Bronchial epithelial cell (primary cell): ENCODE measurements around the gene LDLRAD3. TPM values are rescaled to one million over a fixed set of nuclear protein-coding genes. Genes with fewer than 3 reads are reported as not detected.

ENCODE experiments used
- DNase-seq: peaks from one replicate; pipeline ENCODE4 v3.0.0-alpha.2; 2010; ENCODE audit warnings: low read depth
- FAIRE-seq: peaks from 2 replicates; lab custom pipeline; 2011; peaks lifted over from hg19 to GRCh38; lab: Jason Lieb, UNC
- H3K27me3 ChIP-seq: 2 replicates; pipeline ENCODE4 v1.5.1; 2011; ENCODE audit warnings: low read length; ENCODE audit not compliant: control insufficient read depth, insufficient read depth
- H3K36me3 ChIP-seq: 2 replicates; pipeline ENCODE4 v1.5.1; 2011; ENCODE audit warnings: low read length; ENCODE audit not compliant: control insufficient read depth, insufficient read depth
- H3K4me3 ChIP-seq: 2 replicates; pipeline ENCODE4 v1.5.1; 2011; ENCODE audit warnings: mild to moderate bottlenecking, low read depth, low read length, control low read depth
- CTCF ChIP-seq: IDR thresholded peaks from 2 replicates; pipeline ENCODE4 v1.5.1; 2011; ENCODE audit warnings: mild to moderate bottlenecking, moderate library complexity, low read length, control low read depth, inconsistent platforms; ENCODE audit not compliant: insufficient read depth, severe bottlenecking
- total RNA-seq: library from RNA; depleted of rRNA; stranded (reverse); fragments of >200 nt; gene quantifications from 2 replicates; pipeline ENCODE4 v1.2.1, GENCODE V29; 2014

Gene LDLRAD3
- total RNA-seq, 1 donor from 2014 or later = 4.7 TPM

- no peak for FAIRE-seq
- DNase-seq = no peak
- Histone ChIP-seq H3K4me3 (no peak overlapping the region), H3K36me3 (no peaks in the 10 kb centered on the region), H3K27me3 (no peaks in the 10 kb centered on the region)
- TF ChIP-seq CTCF = no peak
Observed at GRCh38 chr11:35998634-35999033, 54.8 kb downstream of the LDLRAD3 start.

- Histone ChIP-seq H3K36me3 (no peaks in the 10 kb centered on the region), H3K4me3 (no peak overlapping the region), H3K27me3 (no peaks in the 10 kb centered on the region)
- TF ChIP-seq CTCF = no peak
- peak; percentile 62 for DNase-seq
- FAIRE-seq = no peak
Observed at GRCh38 chr11:36000616-36001190, 56.8 kb downstream of the LDLRAD3 start.

- no peak overlapping the region for H3K4me3 ChIP-seq
- FAIRE-seq (no peak), DNase-seq (no peak)
- H3K27me3 ChIP-seq = no peaks in the 10 kb centered on the region
- H3K36me3 ChIP-seq = no peaks in the 10 kb centered on the region
- no peak for TF ChIP-seq CTCF
Observed at GRCh38 chr11:36002196-36002595, 58.3 kb downstream of the LDLRAD3 start.

GRCh38 chr11:36002796-36003195 lies 58.9 kb downstream of the LDLRAD3 start:
- DNase-seq (no peak), FAIRE-seq (no peak)
- H3K27me3 ChIP-seq = no peaks in the 10 kb centered on the region
- no peak for TF ChIP-seq CTCF
- no peaks in the 10 kb centered on the region for H3K36me3 ChIP-seq
- H3K4me3 ChIP-seq = no peak overlapping the region

- no peak for DNase-seq
- Histone ChIP-seq H3K4me3 (no peak overlapping the region), H3K27me3 (no peaks in the 10 kb centered on the region), H3K36me3 (no peaks in the 10 kb centered on the region)
- FAIRE-seq = no peak
- TF ChIP-seq CTCF = no peak
Observed at GRCh38 chr11:36006556-36006955, 62.7 kb downstream of the LDLRAD3 start.

- DNase-seq = peak; percentile 86
- no peak overlapping the region for H3K4me3 ChIP-seq
- no peaks in the 10 kb centered on the region for H3K27me3 ChIP-seq
- no peak for FAIRE-seq
- TF ChIP-seq CTCF = no peak
- no peaks in the 10 kb centered on the region for H3K36me3 ChIP-seq
Observed at GRCh38 chr11:36007127-36007655, 63.3 kb downstream of the LDLRAD3 start.
